Measurements from ENCODE around the gene LRRC39.

DNA sequence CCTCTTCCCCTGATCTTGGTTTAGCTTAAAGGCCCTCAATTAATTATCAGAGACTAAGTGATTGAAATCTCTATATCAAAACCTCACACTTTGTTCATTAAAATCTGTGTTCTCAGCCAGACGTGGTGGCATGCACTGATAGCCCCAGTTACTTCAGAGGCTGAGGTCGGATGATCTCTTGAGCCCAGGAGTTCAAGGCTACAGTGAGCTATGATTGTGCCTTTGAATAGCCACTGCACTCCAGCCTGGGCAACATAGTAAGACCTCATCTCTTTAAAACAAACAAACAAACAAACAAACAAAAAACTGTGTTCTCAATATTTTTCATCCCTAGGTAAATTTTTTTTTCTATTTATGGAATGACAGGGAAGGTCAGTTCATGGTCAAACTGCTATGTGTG, 26.4 kb downstream of the LRRC39 start:
- TF ChIP-seq CTCF (conservative IDR thresholded peaks at IDR 0.05; ENCODE audit: low read length) = no peak
- TF ChIP-seq EZH2phosphoT487 (IDR thresholded peaks at IDR 0.05; ENCODE audit: borderline replicate concordance) = no peak

All from Loucy (cell line).